CD4-positive, alpha-beta memory T cell (primary cell): ENCODE data around the gene HABP4. TPM values are rescaled to one million over a fixed set of nuclear protein-coding genes. Genes with fewer than 3 reads are reported as not detected.

Source experiments
- CTCF ChIA-PET: fragments of 350-600 bp; sonication (Branson Sonifier 250); formaldehyde crosslinking; loops from one replicate; lab custom pipeline; 2021; ENCODE audit warnings: inconsistent platforms; ENCODE audit not compliant: partially characterized antibody; lab: Charles Lee
- POLR2A ChIA-PET: fragments of 350-600 bp; sonication (Branson Sonifier 250); formaldehyde crosslinking; loops from one replicate; lab custom pipeline; 2021; ENCODE audit not compliant: partially characterized antibody; lab: Charles Lee
- DNase-seq, 5 donors: peaks; one replicate each; pipeline versions ENCODE4 v3.0.0 to v3.0.0-alpha.2; 2020 to 2022; ENCODE audit warnings: mixed read lengths in 1 of 5
- H3K27ac ChIP-seq: one replicate; pipeline ENCODE4 v1.7.0; 2013; ENCODE audit warnings: low read depth, low read length
- H3K27me3 ChIP-seq: 2 replicates; pipeline ENCODE4 v1.7.0; 2013; ENCODE audit warnings: mild to moderate bottlenecking, low read length, moderate library complexity; ENCODE audit not compliant: insufficient read depth
- H3K36me3 ChIP-seq: 2 replicates; pipeline ENCODE4 v1.7.0; 2013; ENCODE audit warnings: mild to moderate bottlenecking, low read length, moderate library complexity; ENCODE audit not compliant: insufficient read depth
- H3K4me1 ChIP-seq: 2 replicates; pipeline ENCODE4 v1.7.0; 2013; ENCODE audit warnings: mild to moderate bottlenecking, low read length, moderate library complexity; ENCODE audit not compliant: insufficient read depth
- H3K4me3 ChIP-seq, 2 donors: one replicate each; pipeline ENCODE4 v1.7.0; 2013; ENCODE audit warnings: low read length in 2 of 2, mild to moderate bottlenecking in 1 of 2
- H3K9me3 ChIP-seq, 2 donors: one replicate each; pipeline ENCODE4 v1.7.0; 2013; ENCODE audit warnings: low read length in 2 of 2, control low read depth in 1 of 2; ENCODE audit not compliant: control insufficient read depth in 1 of 2
- H3K27ac Mint-ChIP-seq, 7 donors: one replicate each; pipeline ENCODE4 v1.8.0; 2020 to 2021; ENCODE audit warnings: mixed read lengths in 7 of 7, mild to moderate bottlenecking in 6 of 7, inconsistent platforms in 3 of 7, moderate library complexity in 3 of 7
- H3K27me3 Mint-ChIP-seq, 2 donors: one replicate each; pipeline ENCODE4 v1.8.0; 2020 to 2021; ENCODE audit warnings: mixed read lengths in 2 of 2
- H3K36me3 Mint-ChIP-seq, 2 donors: one replicate each; pipeline ENCODE4 v1.8.0; 2020 to 2021; ENCODE audit warnings: mixed read lengths in 2 of 2, inconsistent platforms in 1 of 2, mild to moderate bottlenecking in 1 of 2
- H3K4me1 Mint-ChIP-seq, 4 donors: one replicate each; pipeline ENCODE4 v1.8.0; 2020 to 2021; ENCODE audit warnings: mixed read lengths in 4 of 4, mild to moderate bottlenecking in 1 of 4
- H3K4me3 Mint-ChIP-seq, 8 donors: one replicate each; pipeline ENCODE4 v1.8.0; 2020 to 2021; ENCODE audit warnings: mixed read lengths in 8 of 8, mild to moderate bottlenecking in 7 of 8, moderate library complexity in 6 of 8, inconsistent platforms in 3 of 8
- H3K9me3 Mint-ChIP-seq, 8 donors: one replicate each; pipeline ENCODE4 v1.8.0; 2020 to 2021; ENCODE audit warnings: mixed read lengths in 8 of 8, mild to moderate bottlenecking in 5 of 8, inconsistent platforms in 3 of 8, moderate library complexity in 1 of 8
- intact Hi-C: fragments of 100-400 bp; cut with micrococcal nuclease; formaldehyde crosslinking; loops from one replicate; pipeline ENCODE4 v1.15.1; 2023
- polyA plus RNA-seq, 2 donors: library from polyadenylated mRNA; unstranded; fragments of 300-500 nt; fragmentation: Illumina TruSeq; gene quantifications; one replicate each; pipeline ENCODE4 v1.2.3, GENCODE V29; 2021
- total RNA-seq, 2 experiments: library from RNA; stranded (reverse); gene quantifications; one replicate each; pipeline ENCODE4 v1.2.3, GENCODE V29; 2021

Gene HABP4
- total and polyA plus RNA-seq, 4 experiments from 2014 or later: 18.6 to 36.6 (median 33.3) TPM

DNA sequence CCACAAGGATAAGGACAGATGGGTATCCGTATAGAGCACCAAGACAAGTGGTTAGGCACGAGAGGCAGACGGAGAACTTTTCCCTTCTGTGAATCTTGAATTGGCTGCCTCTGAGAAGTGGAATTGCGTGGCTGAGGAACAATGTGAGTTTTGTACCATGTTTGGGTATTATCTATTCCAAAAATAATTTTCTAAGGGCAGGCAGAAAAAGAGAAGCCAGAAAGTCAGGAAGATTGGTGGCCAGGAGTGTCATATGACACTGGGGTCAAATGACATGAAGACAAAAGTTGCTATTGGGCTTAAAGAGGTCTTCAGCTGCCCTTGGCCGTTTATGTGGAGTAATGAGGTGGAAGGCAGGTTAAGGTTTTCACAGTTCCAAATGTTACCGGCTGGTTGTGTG lies 14.5 kb downstream of the HABP4 start:
- H3K27me3 Mint-ChIP-seq: no peaks in the 10 kb centered on the region
- H3K4me3 Mint-ChIP-seq: no peak overlapping the region
- intact Hi-C loops: no loop called here
- H3K27ac Mint-ChIP-seq: peak overlapping the region in 2 of 7 donors; percentile 2 to 25
- no peak for DNase-seq
- no peaks in the 10 kb centered on the region for H3K9me3 Mint-ChIP-seq
- no peaks in the 10 kb centered on the region for H3K9me3 ChIP-seq
- no peaks in the 10 kb centered on the region for H3K4me1 ChIP-seq
- H3K27me3 ChIP-seq: no peaks in the 10 kb centered on the region
- H3K36me3 ChIP-seq: no peaks in the 10 kb centered on the region
- POLR2A ChIA-PET: no interaction called here
- no peaks in the 10 kb centered on the region for H3K4me1 Mint-ChIP-seq
- H3K4me3 ChIP-seq: no peak overlapping the region
- H3K27ac ChIP-seq: no peak overlapping the region
- CTCF ChIA-PET: no interaction called here
- H3K36me3 Mint-ChIP-seq: peaks cover 35 to 60% of the 10 kb centered on the region in 2 donors

DNA sequence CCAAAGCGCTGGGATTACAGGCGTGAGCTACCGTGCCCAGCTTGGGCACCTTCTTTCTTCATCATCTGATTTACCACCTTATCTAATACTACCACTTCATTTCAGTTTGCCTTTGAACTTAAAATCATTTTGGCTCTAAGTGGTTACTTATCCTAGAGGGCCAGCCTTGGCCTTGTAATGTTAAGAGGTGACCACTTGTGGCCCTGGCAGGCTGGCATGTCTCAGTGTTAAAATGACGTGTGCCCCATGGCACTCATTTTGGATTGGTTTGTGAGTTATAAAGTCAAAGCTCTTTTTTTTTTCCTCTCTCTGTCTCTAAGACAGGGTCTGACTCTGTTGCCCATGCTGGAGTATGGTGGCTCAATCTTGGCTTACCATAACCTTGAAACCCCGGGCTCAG lies 17.8 kb downstream of the HABP4 start:
- H3K4me1 ChIP-seq: no peaks in the 10 kb centered on the region
- intact Hi-C loops: no loop called here
- Mint-ChIP-seq H3K27ac (peak overlapping the region in 1 of 7 donors; percentile 29), H3K4me3 (no peak overlapping the region), H3K27me3 (no peaks in the 10 kb centered on the region), H3K36me3 (peaks cover 30 to 49% of the 10 kb centered on the region in 2 donors), H3K4me1 (no peaks in the 10 kb centered on the region), H3K9me3 (no peaks in the 10 kb centered on the region)
- no peak overlapping the region for H3K27ac ChIP-seq
- no peak overlapping the region for H3K4me3 ChIP-seq
- DNase-seq: no peak
- POLR2A ChIA-PET: interaction anchor here (1.7 kb wide), 1 partner anchor 17 kb away, joined by 5 read pairs; no protein-coding TSS in a partner anchor
- H3K27me3 ChIP-seq: no peaks in the 10 kb centered on the region
- H3K36me3 ChIP-seq: peaks cover 14% of the 10 kb centered on the region
- no peaks in the 10 kb centered on the region for H3K9me3 ChIP-seq
- CTCF ChIA-PET: interaction anchor here (0.7 to 0.8 kb wide), 3 partner anchors 26 to 150 kb away, joined by 3 read pairs; no protein-coding TSS in a partner anchor

DNA sequence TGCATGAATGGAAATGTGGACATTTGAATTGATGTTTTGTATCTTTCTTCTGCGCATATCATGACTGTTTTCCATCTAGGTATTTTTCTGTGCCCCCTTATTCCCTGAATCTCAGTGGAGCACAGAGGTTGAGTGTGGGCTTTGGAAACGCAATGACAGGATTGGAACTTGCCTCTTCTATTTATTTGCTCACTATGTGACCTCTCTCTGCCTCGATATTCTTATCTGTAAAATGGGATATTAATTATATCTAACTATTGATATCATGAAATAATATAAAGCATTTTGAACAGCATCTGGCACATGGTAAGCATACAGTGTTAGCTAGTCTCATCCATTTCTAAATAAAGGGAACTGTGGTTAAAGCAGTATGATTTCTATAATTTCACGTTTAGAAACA lies 26.0 kb downstream of the HABP4 start:
- Histone ChIP-seq H3K36me3 (peaks cover 16% of the 10 kb centered on the region), H3K4me3 (no peak overlapping the region), H3K4me1 (no peaks in the 10 kb centered on the region), H3K27me3 (no peaks in the 10 kb centered on the region), H3K9me3 (no peaks in the 10 kb centered on the region), H3K27ac (no peak overlapping the region)
- Mint-ChIP-seq H3K4me3 (peak overlapping the region in 1 of 8 donors; percentile 26), H3K9me3 (no peaks in the 10 kb centered on the region), H3K36me3 (peaks cover 13 to 28% of the 10 kb centered on the region in 2 donors), H3K27ac (no peak overlapping the region), H3K27me3 (no peaks in the 10 kb centered on the region), H3K4me1 (peaks cover 9 to 15% (median 12%) of the 10 kb centered on the region in 4 donors)
- POLR2A ChIA-PET: no interaction called here
- CTCF ChIA-PET: no interaction called here
- intact Hi-C loops: no loop called here
- DNase-seq: no peak

DNA sequence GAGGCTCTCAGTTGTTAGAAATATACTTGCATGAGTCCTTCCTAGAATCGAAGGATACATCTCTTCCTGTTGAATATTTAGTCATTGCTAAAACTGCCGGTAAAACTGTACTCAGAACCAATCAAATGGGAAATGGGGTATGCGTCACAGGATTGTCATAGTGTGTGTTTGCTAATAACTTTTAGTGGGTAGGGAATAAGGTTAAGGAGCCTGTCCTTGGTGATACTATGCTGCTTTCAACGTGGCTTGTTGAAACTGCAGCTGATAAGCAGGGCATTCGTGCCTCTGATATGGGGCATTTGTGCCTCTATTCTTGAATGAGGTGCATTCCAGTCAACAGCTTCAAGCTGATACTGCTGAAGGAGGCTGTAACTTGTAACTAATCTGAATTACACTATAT lies 26.6 kb downstream of the HABP4 start:
- Mint-ChIP-seq H3K27ac (peak overlapping the region in 6 of 7 donors; percentile 1 to 59 (median 19)), H3K4me3 (no peak overlapping the region), H3K36me3 (peaks cover 13 to 28% of the 10 kb centered on the region in 2 donors), H3K27me3 (no peaks in the 10 kb centered on the region), H3K9me3 (no peaks in the 10 kb centered on the region), H3K4me1 (peaks cover 9 to 15% (median 12%) of the 10 kb centered on the region in 4 donors)
- H3K27ac ChIP-seq: no peak overlapping the region
- DNase-seq: no peak
- peaks cover 11% of the 10 kb centered on the region for H3K36me3 ChIP-seq
- intact Hi-C loops: no loop called here
- H3K4me3 ChIP-seq: no peak overlapping the region
- ChIA-PET CTCF (no interaction called here), POLR2A (no interaction called here)
- no peaks in the 10 kb centered on the region for H3K4me1 ChIP-seq
- no peaks in the 10 kb centered on the region for H3K9me3 ChIP-seq
- H3K27me3 ChIP-seq: no peaks in the 10 kb centered on the region

DNA sequence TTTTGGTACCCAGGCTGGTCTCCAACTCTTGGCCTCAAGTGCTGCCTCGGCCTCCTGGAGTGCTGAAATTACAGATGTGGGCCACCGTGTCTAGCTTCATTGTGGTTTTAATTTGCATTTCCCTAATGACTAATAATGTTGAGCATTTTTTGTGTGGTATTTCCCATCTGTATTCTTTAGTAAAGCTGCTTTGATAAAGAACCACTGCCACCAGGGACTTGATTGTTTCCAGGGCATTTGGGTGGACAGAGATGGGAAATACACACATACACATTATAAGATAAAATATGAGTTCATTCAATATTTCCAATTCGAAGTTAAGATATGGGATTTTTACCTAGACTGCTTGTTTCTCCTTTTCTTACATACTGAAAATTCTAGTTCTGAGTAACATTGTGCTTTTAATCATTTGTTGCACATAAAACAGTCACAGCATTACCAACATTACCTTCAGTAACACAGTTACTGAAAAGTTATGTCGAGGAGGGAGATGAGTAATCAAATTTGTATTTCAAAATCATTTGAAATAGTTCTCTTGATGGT lies 28.9 kb downstream of the HABP4 start:
- POLR2A ChIA-PET: no interaction called here
- CTCF ChIA-PET: no interaction called here
- Mint-ChIP-seq H3K4me3 (no peak overlapping the region), H3K27me3 (no peaks in the 10 kb centered on the region), H3K36me3 (peaks cover 29 to 45% of the 10 kb centered on the region in 2 donors), H3K4me1 (peaks cover 10 to 24% (median 13%) of the 10 kb centered on the region in 4 donors), H3K27ac (peak overlapping the region in 3 of 7 donors; percentile 46 to 79 (median 65)), H3K9me3 (no peaks in the 10 kb centered on the region)
- Histone ChIP-seq H3K27ac (no peak overlapping the region), H3K36me3 (no peaks in the 10 kb centered on the region), H3K27me3 (no peaks in the 10 kb centered on the region), H3K4me1 (no peaks in the 10 kb centered on the region), H3K4me3 (no peak overlapping the region), H3K9me3 (no peaks in the 10 kb centered on the region)
- DNase-seq: no peak
- intact Hi-C loops: no loop called here

DNA sequence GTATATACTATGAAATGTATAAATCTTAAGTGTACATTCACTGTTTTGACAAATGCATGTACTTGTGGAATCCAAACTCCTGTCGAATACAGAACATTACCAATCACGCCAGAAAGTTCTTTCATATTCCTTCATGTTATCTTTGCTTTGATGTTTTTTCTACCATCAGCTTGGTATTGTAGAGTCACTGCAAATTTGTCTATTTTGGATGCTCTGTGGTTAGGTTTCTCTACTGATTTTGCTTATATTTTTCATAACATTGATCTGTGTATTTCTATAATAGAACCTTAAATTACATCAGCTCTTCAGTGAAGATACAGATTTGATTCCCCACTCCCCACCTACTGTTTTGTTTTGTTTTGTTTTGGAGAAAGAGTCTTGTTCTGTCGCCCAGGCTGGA lies 30.8 kb downstream of the HABP4 start:
- Mint-ChIP-seq H3K27me3 (no peaks in the 10 kb centered on the region), H3K9me3 (no peaks in the 10 kb centered on the region), H3K4me1 (peaks cover 10 to 27% (median 15%) of the 10 kb centered on the region in 4 donors), H3K36me3 (peaks cover 41 to 55% of the 10 kb centered on the region in 2 donors), H3K27ac (no peak overlapping the region), H3K4me3 (no peak overlapping the region)
- ChIA-PET CTCF (no interaction called here), POLR2A (no interaction called here)
- H3K27ac ChIP-seq: no peak overlapping the region
- intact Hi-C loops: loop anchor here (5.0 kb wide), 1 partner anchor 87 kb away; no protein-coding TSS in a partner anchor
- H3K36me3 ChIP-seq: no peaks in the 10 kb centered on the region
- H3K4me3 ChIP-seq: no peak overlapping the region
- H3K27me3 ChIP-seq: no peaks in the 10 kb centered on the region
- no peaks in the 10 kb centered on the region for H3K9me3 ChIP-seq
- no peaks in the 10 kb centered on the region for H3K4me1 ChIP-seq
- no peak for DNase-seq

DNA sequence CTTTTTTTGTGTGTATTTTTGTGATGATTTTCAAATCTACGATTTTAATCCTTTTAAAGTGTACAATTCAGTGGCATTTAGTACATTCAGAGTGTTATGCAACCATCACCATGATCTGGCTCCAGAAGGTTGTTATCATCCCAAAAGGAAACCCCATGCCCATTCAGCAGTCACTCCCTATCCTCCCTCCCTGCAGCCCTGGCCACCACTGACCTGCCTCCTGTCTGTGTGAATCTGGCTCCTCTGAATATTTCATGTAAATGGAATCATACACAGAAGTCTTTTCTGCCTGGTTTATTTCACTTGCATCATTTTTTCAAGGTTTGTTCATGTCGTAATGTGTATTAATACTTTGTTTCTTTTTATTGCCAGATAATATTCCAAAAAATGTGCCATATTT lies 32.5 kb downstream of the HABP4 start:
- Mint-ChIP-seq H3K4me1 (peaks cover 6 to 22% (median 10%) of the 10 kb centered on the region in 4 donors), H3K27ac (peak overlapping the region in 1 of 7 donors; percentile 29), H3K9me3 (no peaks in the 10 kb centered on the region), H3K36me3 (peaks cover 46 to 60% of the 10 kb centered on the region in 2 donors), H3K4me3 (no peak overlapping the region), H3K27me3 (no peaks in the 10 kb centered on the region)
- Histone ChIP-seq H3K27me3 (no peaks in the 10 kb centered on the region), H3K27ac (no peak overlapping the region), H3K9me3 (no peaks in the 10 kb centered on the region), H3K4me3 (no peak overlapping the region), H3K36me3 (peaks cover 3% of the 10 kb centered on the region), H3K4me1 (no peaks in the 10 kb centered on the region)
- ChIA-PET POLR2A (no interaction called here), CTCF (interaction anchor here (0.7 kb wide), 1 partner anchor 49 kb away, joined by 3 read pairs; no protein-coding TSS in a partner anchor)
- intact Hi-C loops: loop anchor here (5.0 kb wide), 1 partner anchor 85 kb away; no protein-coding TSS in a partner anchor
- no peak for DNase-seq
